ENCODE measurements around the gene ESPL1.

DNA sequence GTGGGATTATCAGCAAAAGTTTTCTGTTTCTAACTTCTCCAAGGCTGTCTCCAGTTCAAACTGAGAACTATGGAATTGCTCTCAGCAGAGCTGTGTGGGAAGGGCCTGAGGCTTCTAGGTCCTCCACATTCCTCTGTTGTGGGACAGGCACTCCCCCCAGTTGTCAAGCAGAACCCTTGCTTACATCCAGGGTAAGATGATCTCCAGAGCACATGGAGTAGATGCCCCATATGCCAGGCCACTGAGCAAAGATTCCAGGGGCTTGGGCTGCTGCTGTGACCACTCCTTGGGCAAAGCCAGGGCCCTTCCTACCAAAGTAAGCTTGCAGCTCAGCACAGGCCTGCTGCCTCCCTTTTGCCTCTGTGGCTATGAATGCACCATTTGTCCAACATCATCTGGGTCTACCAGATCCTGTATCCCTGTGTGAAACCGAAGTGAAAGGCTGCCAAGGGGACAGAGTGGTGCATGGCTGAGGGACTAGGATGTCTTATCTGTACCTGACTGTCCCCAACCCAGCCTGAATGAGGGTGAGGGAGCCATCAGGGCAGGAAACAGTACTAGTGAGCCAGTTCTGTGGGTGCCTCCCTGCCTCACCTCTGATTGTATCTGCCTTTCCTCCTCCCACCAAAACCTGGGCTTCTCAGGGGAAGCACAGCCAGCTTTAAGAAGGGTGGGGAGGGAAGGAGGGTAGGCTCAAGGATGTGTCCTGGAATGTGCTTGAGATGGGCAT lies 13.1 kb upstream of the ESPL1 start:
- TF ChIP-seq, protein P1, sequence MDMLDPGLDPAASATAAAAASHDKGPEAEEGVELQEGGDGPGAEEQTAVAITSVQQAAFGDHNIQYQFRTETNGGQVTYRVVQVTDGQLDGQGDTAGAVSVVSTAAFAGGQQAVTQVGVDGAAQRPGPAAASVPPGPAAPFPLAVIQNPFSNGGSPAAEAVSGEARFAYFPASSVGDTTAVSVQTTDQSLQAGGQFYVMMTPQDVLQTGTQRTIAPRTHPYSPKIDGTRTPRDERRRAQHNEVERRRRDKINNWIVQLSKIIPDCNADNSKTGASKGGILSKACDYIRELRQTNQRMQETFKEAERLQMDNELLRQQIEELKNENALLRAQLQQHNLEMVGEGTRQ (CRISPR knock-in tag; IDR thresholded peaks at IDR 0.05), result no peak
- TF ChIP-seq, protein P2, sequence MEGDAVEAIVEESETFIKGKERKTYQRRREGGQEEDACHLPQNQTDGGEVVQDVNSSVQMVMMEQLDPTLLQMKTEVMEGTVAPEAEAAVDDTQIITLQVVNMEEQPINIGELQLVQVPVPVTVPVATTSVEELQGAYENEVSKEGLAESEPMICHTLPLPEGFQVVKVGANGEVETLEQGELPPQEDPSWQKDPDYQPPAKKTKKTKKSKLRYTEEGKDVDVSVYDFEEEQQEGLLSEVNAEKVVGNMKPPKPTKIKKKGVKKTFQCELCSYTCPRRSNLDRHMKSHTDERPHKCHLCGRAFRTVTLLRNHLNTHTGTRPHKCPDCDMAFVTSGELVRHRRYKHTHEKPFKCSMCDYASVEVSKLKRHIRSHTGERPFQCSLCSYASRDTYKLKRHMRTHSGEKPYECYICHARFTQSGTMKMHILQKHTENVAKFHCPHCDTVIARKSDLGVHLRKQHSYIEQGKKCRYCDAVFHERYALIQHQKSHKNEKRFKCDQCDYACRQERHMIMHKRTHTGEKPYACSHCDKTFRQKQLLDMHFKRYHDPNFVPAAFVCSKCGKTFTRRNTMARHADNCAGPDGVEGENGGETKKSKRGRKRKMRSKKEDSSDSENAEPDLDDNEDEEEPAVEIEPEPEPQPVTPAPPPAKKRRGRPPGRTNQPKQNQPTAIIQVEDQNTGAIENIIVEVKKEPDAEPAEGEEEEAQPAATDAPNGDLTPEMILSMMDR (IDR thresholded peaks at IDR 0.05), result no peak
- TF ChIP-seq MLX (CRISPR knock-in tag; IDR thresholded peaks at IDR 0.05), result no peak

Data from WTC11 (cell line).